Osteoblast (primary cell): ENCODE measurements around the gene GANAB. TPM values are rescaled to one million over a fixed set of nuclear protein-coding genes. Genes with fewer than 3 reads are reported as not detected.

Experiments
- DNase-seq: peaks from one replicate; pipeline ENCODE4 v3.0.0; 2011; ENCODE audit warnings: low spot score, mixed read lengths; ENCODE audit not compliant: insufficient read length; ENCODE audit errors: missing footprints
- H2AFZ ChIP-seq: 2 replicates; pipeline ENCODE4 v1.6.0; 2011; ENCODE audit warnings: mild to moderate bottlenecking, low read length
- H3K27ac ChIP-seq: 2 replicates; pipeline ENCODE4 v1.5.1; 2011; ENCODE audit warnings: mild to moderate bottlenecking, low read depth, low read length, moderate library complexity
- H3K27me3 ChIP-seq: 2 replicates; pipeline ENCODE4 v1.6.0; 2012; ENCODE audit warnings: mild to moderate bottlenecking, control low read depth, inconsistent platforms, low read length, moderate library complexity; ENCODE audit not compliant: insufficient read depth
- H3K36me3 ChIP-seq: 2 replicates; pipeline ENCODE4 v1.5.1; 2011; ENCODE audit warnings: mild to moderate bottlenecking, low read length, control low read depth, moderate library complexity; ENCODE audit not compliant: insufficient read depth
- H3K4me1 ChIP-seq: 2 replicates; pipeline ENCODE4 v1.5.1; 2011; ENCODE audit warnings: mild to moderate bottlenecking, low read length, control low read depth, moderate library complexity; ENCODE audit not compliant: insufficient read depth
- H3K4me2 ChIP-seq: 2 replicates; pipeline ENCODE4 v1.6.0; 2011; ENCODE audit warnings: mild to moderate bottlenecking, low read length; ENCODE audit not compliant: insufficient read depth
- H3K4me3 ChIP-seq: fragments of 200-600 bp; sonication (generic); 3 replicates; pipeline ENCODE4 v1.5.1; 2012; ENCODE audit warnings: mild to moderate bottlenecking, low read length, inconsistent platforms; ENCODE audit not compliant: insufficient read depth
- H3K79me2 ChIP-seq: 2 replicates; pipeline ENCODE4 v1.6.0; 2012; ENCODE audit warnings: mild to moderate bottlenecking, low read length, control low read depth, inconsistent platforms; ENCODE audit not compliant: insufficient read depth
- H3K9me3 ChIP-seq: 2 replicates; pipeline ENCODE4 v1.5.1; 2011; ENCODE audit warnings: low read depth, low read length, control low read depth
- H4K20me1 ChIP-seq: 2 replicates; pipeline ENCODE4 v1.6.0; 2012; ENCODE audit warnings: mild to moderate bottlenecking, low read length, control low read depth; ENCODE audit not compliant: insufficient read depth
- total RNA-seq: library from RNA; depleted of rRNA; stranded (reverse); fragments of >200 nt; gene quantifications from 2 replicates; pipeline ENCODE4 v1.2.3, GENCODE V29; 2012
- TF ChIP-seq, protein P1 (sequence below): IDR thresholded peaks from 2 replicates; pipeline ENCODE4 v1.5.1; 2011; ENCODE audit warnings: mild to moderate bottlenecking, low read depth, low read length, moderate library complexity; ENCODE audit errors: extremely low read depth

GANAB gene
- total RNA-seq, 1 donor = 242 TPM

DNA sequence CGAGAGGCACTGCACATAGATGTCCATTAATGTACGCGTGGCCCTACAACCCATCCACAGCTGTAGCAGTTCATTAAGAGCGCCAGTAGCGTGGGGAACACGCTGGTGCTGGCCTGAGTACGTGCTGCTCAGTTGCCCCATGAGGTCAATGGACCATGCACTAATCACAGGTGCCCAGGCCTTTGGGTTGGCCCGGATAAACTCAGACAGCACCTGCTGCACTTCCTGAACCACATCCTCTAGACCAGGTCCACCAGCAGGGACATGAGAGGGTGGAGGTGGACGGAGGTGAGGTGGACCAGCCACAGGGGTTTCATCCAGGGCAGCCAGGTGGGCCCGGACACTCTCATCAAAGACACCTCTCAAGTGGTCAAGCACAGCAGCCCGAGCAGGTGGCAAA, 3.1 kb upstream of the GANAB start:
- no peak for DNase-seq
- H3K4me1 ChIP-seq = peaks cover 23% of the 10 kb centered on the region
- H3K27ac ChIP-seq = no peak overlapping the region
- H3K36me3 ChIP-seq = peaks cover 20% of the 10 kb centered on the region
- no peaks in the 10 kb centered on the region for H3K9me3 ChIP-seq
- peaks cover 52% of the 10 kb centered on the region for H3K79me2 ChIP-seq
- TF ChIP-seq, protein P1, sequence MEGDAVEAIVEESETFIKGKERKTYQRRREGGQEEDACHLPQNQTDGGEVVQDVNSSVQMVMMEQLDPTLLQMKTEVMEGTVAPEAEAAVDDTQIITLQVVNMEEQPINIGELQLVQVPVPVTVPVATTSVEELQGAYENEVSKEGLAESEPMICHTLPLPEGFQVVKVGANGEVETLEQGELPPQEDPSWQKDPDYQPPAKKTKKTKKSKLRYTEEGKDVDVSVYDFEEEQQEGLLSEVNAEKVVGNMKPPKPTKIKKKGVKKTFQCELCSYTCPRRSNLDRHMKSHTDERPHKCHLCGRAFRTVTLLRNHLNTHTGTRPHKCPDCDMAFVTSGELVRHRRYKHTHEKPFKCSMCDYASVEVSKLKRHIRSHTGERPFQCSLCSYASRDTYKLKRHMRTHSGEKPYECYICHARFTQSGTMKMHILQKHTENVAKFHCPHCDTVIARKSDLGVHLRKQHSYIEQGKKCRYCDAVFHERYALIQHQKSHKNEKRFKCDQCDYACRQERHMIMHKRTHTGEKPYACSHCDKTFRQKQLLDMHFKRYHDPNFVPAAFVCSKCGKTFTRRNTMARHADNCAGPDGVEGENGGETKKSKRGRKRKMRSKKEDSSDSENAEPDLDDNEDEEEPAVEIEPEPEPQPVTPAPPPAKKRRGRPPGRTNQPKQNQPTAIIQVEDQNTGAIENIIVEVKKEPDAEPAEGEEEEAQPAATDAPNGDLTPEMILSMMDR = no peak
- H3K27me3 ChIP-seq = no peaks in the 10 kb centered on the region
- H3K4me3 ChIP-seq = no peak overlapping the region
- H2AFZ ChIP-seq = no peak overlapping the region
- no peak overlapping the region for H3K4me2 ChIP-seq
- peaks cover 21% of the 10 kb centered on the region for H4K20me1 ChIP-seq

DNA sequence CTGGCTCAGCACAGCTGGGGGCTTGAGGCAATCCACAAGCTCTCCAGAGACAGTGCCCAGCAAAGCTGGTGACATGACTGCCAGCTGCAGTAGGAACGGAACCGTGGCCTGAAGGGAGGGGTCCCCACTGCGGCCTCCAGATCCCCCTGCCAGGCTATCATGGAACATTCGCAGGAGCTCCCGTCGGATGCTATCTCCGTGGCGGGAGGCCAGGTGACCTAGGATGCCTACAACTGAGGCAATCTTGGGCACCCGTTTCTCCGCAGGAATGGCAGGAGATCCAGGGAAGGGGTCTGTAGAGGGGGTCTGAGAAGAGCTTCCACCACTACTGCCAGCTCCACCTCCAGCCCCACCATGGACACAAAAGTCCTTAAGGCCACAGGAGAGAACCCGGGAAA, 2.6 kb upstream of the GANAB start:
- Histone ChIP-seq H3K4me3 (no peak overlapping the region), H2AFZ (no peak overlapping the region), H3K4me2 (no peak overlapping the region), H3K4me1 (peaks cover 23% of the 10 kb centered on the region), H3K27ac (no peak overlapping the region), H3K27me3 (no peaks in the 10 kb centered on the region), H3K9me3 (no peaks in the 10 kb centered on the region), H4K20me1 (peaks cover 21% of the 10 kb centered on the region), H3K79me2 (peaks cover 57% of the 10 kb centered on the region), H3K36me3 (peaks cover 26% of the 10 kb centered on the region)
- TF ChIP-seq, protein P1 = no peak
- no peak for DNase-seq

DNA sequence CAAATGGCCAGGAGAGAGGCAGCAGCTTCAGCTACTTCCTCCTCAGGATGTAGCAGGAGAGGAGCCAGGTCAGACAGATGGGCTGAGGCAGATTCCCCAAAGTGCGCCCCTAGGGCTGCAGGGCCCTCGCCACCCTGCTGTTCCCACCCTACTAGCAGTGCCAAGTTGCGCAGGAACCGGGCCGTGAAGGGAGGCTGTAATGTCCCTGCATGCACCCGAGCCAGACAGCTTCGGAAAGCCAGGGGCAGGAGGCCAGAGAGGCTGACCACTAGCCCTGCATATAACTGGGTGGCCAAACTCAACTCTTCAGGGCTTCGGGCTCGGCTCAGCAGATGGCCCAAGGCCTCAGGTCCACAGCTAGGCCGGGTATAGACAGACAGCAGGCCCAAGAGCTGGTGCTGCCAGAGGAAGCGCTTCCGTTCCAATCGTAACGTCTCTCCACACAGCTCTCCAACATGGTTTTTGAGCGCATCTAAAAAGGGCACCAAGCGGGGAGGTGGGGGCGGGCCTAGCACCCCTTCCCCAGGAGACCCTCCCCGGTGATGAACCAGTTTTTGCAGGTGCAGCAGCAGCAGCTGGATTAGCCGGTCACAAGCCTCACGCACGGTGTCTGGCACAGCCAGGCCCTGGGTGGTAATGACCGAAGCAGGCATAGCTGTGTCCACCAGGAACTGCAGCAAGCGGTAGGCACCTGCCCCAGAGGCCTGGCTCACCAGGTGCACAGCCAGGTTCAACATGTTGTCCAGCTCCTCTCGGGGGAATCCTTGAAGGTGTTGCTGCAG, 2.0 kb upstream of the GANAB start:
- H3K4me2 ChIP-seq = no peak overlapping the region
- peaks cover 23% of the 10 kb centered on the region for H3K4me1 ChIP-seq
- H3K79me2 ChIP-seq = peaks cover 63% of the 10 kb centered on the region
- no peak overlapping the region for H3K27ac ChIP-seq
- TF ChIP-seq, protein P1 = no peak
- peaks cover 29% of the 10 kb centered on the region for H3K36me3 ChIP-seq
- peaks cover 21% of the 10 kb centered on the region for H4K20me1 ChIP-seq
- DNase-seq = peak; percentile 26
- H3K4me3 ChIP-seq = no peak overlapping the region
- H2AFZ ChIP-seq = no peak overlapping the region
- H3K9me3 ChIP-seq = no peaks in the 10 kb centered on the region
- no peaks in the 10 kb centered on the region for H3K27me3 ChIP-seq

DNA sequence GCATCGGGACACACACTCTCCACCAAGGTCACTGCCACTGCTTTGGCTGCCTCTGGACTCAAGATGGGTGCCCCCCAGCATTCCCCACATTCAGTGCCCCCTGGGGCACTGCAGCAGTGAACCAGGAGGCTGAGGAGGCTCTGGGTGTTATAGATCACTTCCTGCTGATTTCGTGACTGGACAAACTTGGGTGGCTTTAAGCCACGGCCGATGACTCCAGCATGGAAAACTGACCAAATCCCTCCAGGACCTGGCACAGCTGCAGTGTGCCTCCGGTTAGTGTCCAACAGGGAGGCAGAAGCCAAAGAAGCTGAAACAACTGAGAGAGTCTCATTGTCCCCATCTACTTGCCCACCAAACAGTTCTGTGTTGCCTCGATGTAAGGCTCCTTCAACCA, 1.2 kb upstream of the GANAB start:
- TF ChIP-seq, protein P1 = no peak
- Histone ChIP-seq H3K4me3 (no peak overlapping the region), H3K27me3 (no peaks in the 10 kb centered on the region), H4K20me1 (peaks cover 21% of the 10 kb centered on the region), H3K36me3 (peaks cover 36% of the 10 kb centered on the region), H3K4me2 (no peak overlapping the region), H3K4me1 (peaks cover 22% of the 10 kb centered on the region), H3K79me2 (peaks cover 66% of the 10 kb centered on the region), H2AFZ (no peak overlapping the region), H3K9me3 (no peaks in the 10 kb centered on the region), H3K27ac (peak overlapping the region; percentile 65)
- DNase-seq = peak; percentile 81
